ENCODE measurements around the gene CSAG3.
A peak's percentile ranks its signal among the peaks of the same experiment; 100 is the strongest.
"Not testable (repeated sequence)": the region's sequence is repeated elsewhere in the genome, so short reads cannot be mapped to it uniquely, and the experiment has no call there.

Gene CSAG3

DNA sequence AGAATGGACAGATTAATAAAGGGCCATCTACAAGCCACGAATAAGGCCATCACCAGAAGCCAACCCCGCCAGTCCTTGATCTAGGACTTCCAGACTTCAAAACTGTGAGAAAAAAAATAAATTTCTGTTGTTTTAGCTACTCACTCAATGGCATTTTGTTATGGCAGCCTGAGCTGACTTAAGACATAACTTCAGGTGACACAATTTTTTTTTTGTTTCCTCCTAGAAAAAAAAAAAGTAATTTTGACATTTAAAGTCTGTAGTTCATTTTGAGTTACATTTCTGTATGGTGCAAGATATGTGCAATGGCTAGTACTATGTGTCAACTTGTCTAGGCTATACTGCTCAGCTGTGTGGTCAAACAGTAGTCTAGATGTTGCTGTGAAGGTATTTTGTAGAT lies at the start of gene CSAG3:
CSAG3 (plus strand) TSS at position 301 of the 400 bp plus-strand sequence.
- not testable (repeated sequence) for DNase-seq

DNA sequence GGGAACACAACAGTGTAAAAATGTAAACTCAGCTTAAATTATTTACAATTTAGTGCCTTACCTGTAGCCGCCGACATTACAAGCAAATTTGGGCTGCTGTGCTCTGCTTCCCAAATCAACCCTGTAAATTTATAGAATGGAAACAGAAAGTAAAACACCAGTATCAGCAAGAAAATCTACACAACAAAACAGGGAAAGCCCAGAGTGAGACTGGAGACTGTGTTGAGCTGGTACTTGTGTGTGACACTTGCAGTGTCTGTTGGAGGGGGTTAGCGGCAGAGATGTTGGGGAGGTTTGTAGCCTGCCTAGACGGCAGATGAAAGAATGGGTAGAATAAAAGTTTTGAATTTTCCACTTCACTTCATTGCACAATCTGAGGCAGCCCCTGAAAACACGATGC lies 45.8 kb upstream of the CSAG3 start:
- not testable (repeated sequence) for DNase-seq

GRCh38 chrX:152713815-152714787 lies 44.9 kb upstream of the CSAG3 start, which contains the start of gene MAGEA2B:
TSS of gene MAGEA2B (plus strand) at chrX:152714628. CDS start at chrX:152717107, 2,479 bp downstream.
- DNase-seq: not testable (repeated sequence)

GRCh38 chrX:152725409-152725808 lies 33.6 kb upstream of the CSAG3 start:
- no peak for DNase-seq

DNA sequence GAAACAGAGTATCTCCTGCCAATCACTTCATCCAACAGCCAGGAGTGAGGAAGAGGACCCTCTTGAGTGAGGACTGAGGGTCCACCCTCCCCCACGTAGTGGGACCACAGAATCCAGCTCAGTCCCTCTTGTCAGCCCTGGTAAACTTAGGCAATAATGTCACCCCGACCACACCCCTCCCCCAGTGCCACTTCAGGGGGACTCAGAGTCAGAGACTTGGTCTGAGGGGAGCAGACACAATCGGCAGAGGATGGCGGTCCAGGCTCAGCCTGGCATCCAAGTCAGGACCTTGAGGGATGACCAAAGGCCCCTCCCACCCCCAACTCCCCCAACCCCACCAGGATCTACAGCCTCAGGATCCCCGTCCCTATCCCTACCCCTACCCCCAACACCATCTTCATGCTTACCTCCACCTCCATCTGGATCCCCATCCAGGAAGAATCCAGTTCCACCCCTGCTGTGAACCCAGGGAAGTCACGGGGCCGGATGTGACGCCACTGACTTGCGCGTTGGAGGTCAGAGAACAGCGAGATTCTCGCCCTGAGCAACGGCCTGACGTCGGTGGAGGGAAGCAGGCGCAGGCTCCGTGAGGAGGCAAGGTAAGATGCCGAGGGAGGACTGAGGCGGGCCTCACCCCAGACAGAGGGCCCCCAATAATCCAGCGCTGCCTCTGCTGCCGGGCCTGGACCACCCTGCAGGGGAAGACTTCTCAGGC lies 25.6 kb upstream of the CSAG3 start, which contains the start of the genes CSAG1 and MAGEA12:
CSAG1 (minus strand) TSS at position 461 of the 715 bp plus-strand sequence. CDS start 1,261 bp downstream, outside the sequence.
MAGEA12 (plus strand) TSS at position 497 of the 715 bp plus-strand sequence. CDS start 2,405 bp downstream, outside the sequence.
- DNase-seq: peak; percentile 85

DNA sequence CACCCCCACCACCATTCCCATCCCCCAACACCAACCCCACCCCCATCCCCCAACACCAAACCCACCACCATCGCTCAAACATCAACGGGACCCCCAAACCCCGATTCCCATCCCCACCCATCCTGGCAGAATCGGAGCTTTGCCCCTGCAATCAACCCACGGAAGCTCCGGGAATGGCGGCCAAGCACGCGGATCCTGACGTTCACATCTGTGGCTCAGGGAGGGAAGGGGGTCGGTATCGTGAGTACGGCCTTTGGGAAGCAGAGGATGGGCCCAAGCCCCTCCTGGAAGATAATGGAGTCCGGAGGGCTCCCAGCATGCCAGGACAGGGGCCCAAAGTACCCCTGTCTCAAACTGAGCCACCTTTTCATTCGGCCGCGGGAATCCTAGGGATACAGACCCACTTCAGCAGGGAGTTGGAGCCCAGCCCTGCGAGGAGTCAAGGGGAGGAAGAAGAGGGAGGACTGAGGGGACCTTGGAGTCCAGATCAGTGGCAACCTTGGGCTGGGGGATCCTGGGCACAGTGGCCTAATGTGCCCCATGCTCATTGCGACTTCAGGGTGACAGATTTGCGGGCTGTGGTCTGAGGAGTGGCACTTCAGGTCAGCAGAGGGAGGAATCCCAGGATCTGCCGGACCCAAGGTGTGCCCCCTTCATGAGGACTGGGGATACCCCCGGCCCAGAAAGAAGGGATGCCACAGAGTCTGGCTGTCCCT lies 24.7 kb upstream of the CSAG3 start:
- DNase-seq: not testable (repeated sequence)

DNA sequence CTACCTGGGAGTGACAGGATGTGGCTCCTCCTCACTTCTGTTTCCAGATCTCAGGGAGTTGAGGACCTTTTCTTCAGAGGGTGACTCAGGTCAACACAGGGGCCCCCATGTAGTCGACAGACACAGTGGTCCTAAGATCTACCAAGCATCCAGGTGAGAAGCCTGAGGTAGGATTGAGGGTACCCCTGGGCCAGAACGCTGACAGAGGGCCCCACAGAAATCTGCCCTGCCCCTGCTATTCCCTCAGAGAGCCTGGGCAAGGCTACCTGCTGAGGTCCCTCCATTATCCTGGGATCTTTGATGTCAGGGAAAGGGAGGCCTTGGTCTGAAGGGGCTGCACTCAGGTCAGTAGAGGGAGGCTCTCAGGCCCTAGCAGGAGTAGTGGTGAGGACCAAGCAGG lies 23.9 kb upstream of the CSAG3 start:
- no peak for DNase-seq

DNA sequence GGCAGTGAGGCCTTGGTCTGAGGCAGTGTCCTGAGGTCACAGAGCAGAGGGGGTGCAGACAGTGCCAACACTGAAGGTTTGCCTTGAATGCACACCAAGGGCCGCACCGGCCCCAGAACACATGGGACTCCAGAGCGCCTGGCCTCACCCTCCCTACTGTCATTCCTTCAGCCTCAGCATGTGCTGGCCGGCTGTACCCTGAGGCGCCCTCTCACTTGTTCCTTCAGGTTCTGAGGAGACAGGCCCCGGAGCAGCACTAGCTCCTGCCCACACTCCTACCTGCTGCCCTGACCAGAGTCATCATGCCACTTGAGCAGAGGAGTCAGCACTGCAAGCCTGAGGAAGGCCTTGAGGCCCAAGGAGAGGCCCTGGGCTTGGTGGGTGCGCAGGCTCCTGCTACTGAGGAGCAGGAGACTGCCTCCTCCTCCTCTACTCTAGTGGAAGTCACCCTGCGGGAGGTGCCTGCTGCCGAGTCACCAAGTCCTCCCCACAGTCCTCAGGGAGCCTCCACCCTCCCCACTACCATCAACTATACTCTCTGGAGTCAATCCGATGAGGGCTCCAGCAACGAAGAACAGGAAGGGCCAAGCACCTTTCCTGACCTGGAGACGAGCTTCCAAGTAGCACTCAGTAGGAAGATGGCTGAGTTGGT lies 23.0 kb upstream of the CSAG3 start:
- DNase-seq: no peak

GRCh38 chrX:152736528-152736927 lies 22.5 kb upstream of the CSAG3 start:
- DNase-seq: not testable (repeated sequence)

GRCh38 chrX:152738560-152738959 lies 20.5 kb upstream of the CSAG3 start:
- DNase-seq: no peak

DNA sequence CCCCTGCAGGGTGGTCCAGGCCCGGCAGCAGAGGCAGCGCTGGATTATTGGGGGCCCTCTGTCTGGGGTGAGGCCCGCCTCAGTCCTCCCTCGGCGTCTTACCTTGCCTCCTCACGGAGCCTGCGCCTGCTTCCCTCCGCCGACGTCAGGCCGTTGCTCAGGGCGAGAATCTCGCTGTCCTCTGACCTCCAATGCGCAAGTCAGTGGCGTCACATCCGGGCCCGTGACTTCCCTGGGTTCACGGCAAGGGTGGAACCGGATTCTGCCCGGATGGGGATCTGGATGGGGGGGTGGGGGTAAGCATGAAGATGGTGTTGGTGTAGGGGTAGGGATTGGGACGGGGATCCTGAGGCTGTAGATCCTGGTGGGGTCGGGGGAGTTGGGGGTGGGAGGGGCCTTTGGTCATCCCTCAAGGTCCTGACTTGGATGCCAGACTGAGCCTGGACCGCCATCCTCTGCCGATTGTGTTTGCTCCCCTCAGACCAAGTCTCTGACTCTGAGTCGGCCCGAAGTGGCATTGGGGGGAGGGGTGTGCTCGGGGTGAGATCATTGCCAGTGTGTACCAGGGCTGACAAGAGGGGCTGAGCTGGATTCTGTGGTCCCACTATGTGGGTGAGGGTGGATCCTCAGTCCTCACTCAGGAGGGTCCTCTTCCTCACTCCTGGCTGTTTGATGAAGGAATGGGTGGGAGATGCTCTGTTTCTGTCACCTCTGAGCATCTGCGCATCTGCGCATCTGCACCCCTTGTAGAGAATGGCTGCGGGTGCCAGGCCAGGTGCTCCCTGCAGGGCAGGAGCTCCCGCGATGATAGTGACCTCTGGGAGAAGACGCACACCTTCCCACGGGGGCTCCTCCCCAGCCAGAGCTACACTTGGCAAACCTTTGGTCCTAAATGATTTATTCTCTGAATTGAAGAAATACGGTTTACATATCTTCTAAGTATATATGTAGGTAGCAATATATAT lies 5.0 kb upstream of the CSAG3 start, which contains the start of gene MAGEA2:
MAGEA2 (minus strand) TSS at position 157 of the 965 bp plus-strand sequence. CDS start 2,479 bp downstream, outside the sequence.
- DNase-seq: not testable (repeated sequence)

DNA sequence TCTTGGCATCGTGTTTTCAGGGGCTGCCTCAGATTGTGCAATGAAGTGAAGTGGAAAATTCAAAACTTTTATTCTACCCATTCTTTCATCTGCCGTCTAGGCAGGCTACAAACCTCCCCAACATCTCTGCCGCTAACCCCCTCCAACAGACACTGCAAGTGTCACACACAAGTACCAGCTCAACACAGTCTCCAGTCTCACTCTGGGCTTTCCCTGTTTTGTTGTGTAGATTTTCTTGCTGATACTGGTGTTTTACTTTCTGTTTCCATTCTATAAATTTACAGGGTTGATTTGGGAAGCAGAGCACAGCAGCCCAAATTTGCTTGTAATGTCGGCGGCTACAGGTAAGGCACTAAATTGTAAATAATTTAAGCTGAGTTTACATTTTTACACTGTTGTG lies 4.1 kb upstream of the CSAG3 start:
- DNase-seq: not testable (repeated sequence)

GRCh38 chrX:152759544-152759943 lies 526 bp downstream of the CSAG3 start:
- DNase-seq: not testable (repeated sequence)

DNA sequence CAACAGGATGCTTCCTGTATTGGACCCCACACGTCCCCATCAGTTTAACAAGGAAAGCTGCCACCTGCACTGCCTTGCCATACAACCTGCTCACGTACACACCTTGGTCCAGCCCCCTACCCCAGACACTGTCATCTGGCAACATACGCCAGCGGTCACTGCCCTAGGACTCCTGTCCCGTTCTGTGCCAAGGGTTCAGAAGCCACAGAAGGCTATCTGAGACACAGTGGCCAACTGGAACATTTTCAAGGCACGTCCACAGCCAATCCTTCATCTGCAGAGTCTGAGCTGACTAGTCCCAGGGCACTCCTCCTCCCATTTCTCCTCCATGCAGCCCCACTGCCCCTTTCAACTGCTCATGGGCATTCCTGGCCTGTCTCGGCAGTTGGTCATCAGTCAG lies 2.6 kb downstream of the CSAG3 start:
- DNase-seq: not testable (repeated sequence)

GRCh38 chrX:152766562-152766961 lies 7.5 kb downstream of the CSAG3 start:
- not testable (repeated sequence) for DNase-seq

GRCh38 chrX:152769549-152770289 lies 10.7 kb downstream of the CSAG3 start, which contains the start of gene MAGEA6:
TSS of gene MAGEA6 (minus strand) at chrX:152769689. CDS start at chrX:152767650, 2,039 bp downstream.
- not testable (repeated sequence) for DNase-seq

GRCh38 chrX:152787062-152787461 lies 28.0 kb downstream of the CSAG3 start:
- DNase-seq: not testable (repeated sequence)

DNA sequence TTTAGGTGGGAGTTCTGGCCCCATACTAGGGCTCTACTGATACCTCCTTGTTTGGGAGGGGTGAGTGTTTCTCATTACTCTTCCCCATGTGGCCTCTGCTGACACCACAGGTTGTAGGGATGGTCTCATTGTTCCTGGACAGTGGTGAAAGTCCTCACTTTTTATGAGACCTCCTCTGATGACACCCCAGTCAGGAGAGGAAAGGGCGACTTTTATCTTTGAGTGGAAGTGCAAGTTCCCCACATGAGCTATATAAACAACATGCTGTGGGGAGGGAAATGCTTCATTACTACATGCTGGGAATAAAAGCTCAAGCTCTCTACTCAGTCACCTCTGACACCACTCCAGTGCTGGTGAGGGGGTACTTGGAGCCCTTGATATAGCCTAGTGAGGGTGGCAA lies 39.9 kb downstream of the CSAG3 start:
- DNase-seq: no peak

- no peak for DNase-seq
These were observed 47.0 kb downstream of the CSAG3 start for GRCh38 chrX:152806035-152806434.
